H1 (cell line): Measurements from ENCODE around the gene BIK. TPM values are rescaled to one million over a fixed set of nuclear protein-coding genes. Genes with fewer than 3 reads are reported as not detected.

Source experiments
- CTCF ChIA-PET: fragments of 300-600 bp; sonication (Branson Sonifier 250); formaldehyde crosslinking; loops from one replicate; lab custom pipeline; 2021; ENCODE audit not compliant: partially characterized antibody; lab: Charles Lee
- POLR2A ChIA-PET: fragments of 300-600 bp; sonication (Branson Sonifier 250); formaldehyde crosslinking; loops from one replicate; lab custom pipeline; 2021; ENCODE audit warnings: inconsistent platforms; ENCODE audit not compliant: partially characterized antibody; lab: Charles Lee
- DNase-seq, 2 experiments: peaks; one replicate each; pipeline versions ENCODE4 v3.0.0 to v3.0.0-alpha.2; 2010 to 2022; ENCODE audit warnings: low spot score in 2 of 2, low read depth in 1 of 2, mixed read lengths in 1 of 2
- FAIRE-seq: peaks from 2 replicates; lab custom pipeline; 2011; peaks lifted over from hg19 to GRCh38; lab: Jason Lieb, UNC
- H2AFZ ChIP-seq: 2 replicates; pipeline ENCODE4 v1.8.1; 2012; ENCODE audit warnings: low read length, inconsistent platforms
- H2AK5ac ChIP-seq: 2 replicates; pipeline ENCODE4 v1.6.1; 2013; ENCODE audit warnings: low read depth, low read length
- H2BK120ac ChIP-seq: replicated peaks from 2 replicates; pipeline ENCODE3; 2013; ENCODE audit warnings: low read depth, low read length, inconsistent platforms
- H2BK12ac ChIP-seq: 2 replicates; pipeline ENCODE4 v1.6.1; 2013; ENCODE audit warnings: low read depth, low read length
- H2BK15ac ChIP-seq: 2 replicates; pipeline ENCODE4 v1.6.1; 2013; ENCODE audit warnings: low read length
- H2BK20ac ChIP-seq: 2 replicates; pipeline ENCODE4 v1.6.1; 2013; ENCODE audit warnings: low read length
- H2BK5ac ChIP-seq: 2 replicates; pipeline ENCODE4 v1.6.1; 2013; ENCODE audit warnings: low read depth, low read length
- H3K14ac ChIP-seq: 2 replicates; pipeline ENCODE4 v1.6.1; 2013; ENCODE audit warnings: inconsistent platforms; ENCODE audit not compliant: insufficient read length
- H3K18ac ChIP-seq: 2 replicates; pipeline ENCODE4 v1.6.1; 2013; ENCODE audit warnings: low read length; ENCODE audit errors: extremely low read depth
- H3K23ac ChIP-seq: 2 replicates; pipeline ENCODE4 v1.6.1; 2013; ENCODE audit warnings: inconsistent platforms; ENCODE audit not compliant: insufficient read length
- H3K23me2 ChIP-seq: 2 replicates; pipeline ENCODE4 v1.6.1; 2013; ENCODE audit warnings: low read depth, low read length
- H3K27ac ChIP-seq: 2 replicates; pipeline ENCODE4 v1.6.1; 2011; ENCODE audit warnings: low read depth, low read length, inconsistent platforms
- H3K27me3 ChIP-seq, 4 experiments: replicated peaks in 1 of 4; 1 replicate in 1 of 4; 2 replicates in 3 of 4; pipeline versions ENCODE4 v1.6.1 to v1.8.1; 2011 to 2013; ENCODE audit warnings: low read length in 3 of 4, mild to moderate bottlenecking in 3 of 4, inconsistent platforms in 2 of 4, mixed read lengths in 2 of 4, moderate library complexity in 1 of 4; ENCODE audit not compliant: control insufficient read depth in 3 of 4, insufficient read depth in 3 of 4; ENCODE audit errors: extremely low read depth in 1 of 4
- H3K36me3 ChIP-seq, 4 experiments: 2 replicates each; pipeline versions ENCODE4 v1.6.1 to v1.8.1; 2011 to 2013; ENCODE audit warnings: mild to moderate bottlenecking in 4 of 4, low read length in 3 of 4, moderate library complexity in 2 of 4, control low read depth in 1 of 4, inconsistent platforms in 1 of 4; ENCODE audit not compliant: insufficient read depth in 4 of 4, control insufficient read depth in 2 of 4
- H3K4ac ChIP-seq: replicated peaks from 2 replicates; pipeline ENCODE3; 2013; ENCODE audit warnings: low read length, low read depth, mixed read lengths, inconsistent platforms; ENCODE audit not compliant: insufficient read length
- H3K4me1 ChIP-seq, 4 experiments: replicated peaks in 1 of 4; 1 replicate in 1 of 4; 2 replicates in 3 of 4; pipeline versions ENCODE4 v1.6.1 to v1.8.1; 2011 to 2013; ENCODE audit warnings: low read length in 3 of 4, inconsistent platforms in 2 of 4, mixed read lengths in 1 of 4; ENCODE audit not compliant: insufficient read depth in 4 of 4, control insufficient read depth in 3 of 4
- H3K4me2 ChIP-seq, 2 experiments: 2 replicates each; pipeline versions ENCODE4 v1.6.1 to v1.8.1; 2011 to 2013; ENCODE audit warnings: low read depth in 2 of 2, low read length in 2 of 2, control low read depth in 1 of 2, inconsistent platforms in 1 of 2, mild to moderate bottlenecking in 1 of 2; ENCODE audit not compliant: insufficient read depth in 1 of 2
- H3K4me3 ChIP-seq, 4 experiments: fragments of 200-600, 300-600 bp in 1 of 4; sonication (generic), shearing (Covaris generic), sonication (Bioruptor Twin) in 1 of 4; 2 replicates each; pipeline versions ENCODE4 v1.5.1 to v1.8.1; 2011 to 2016; ENCODE audit warnings: low read length in 4 of 4, low read depth in 3 of 4, control low read depth in 2 of 4, inconsistent platforms in 2 of 4, mild to moderate bottlenecking in 2 of 4, mixed read lengths in 1 of 4, moderate library complexity in 1 of 4; ENCODE audit not compliant: insufficient read depth in 2 of 4; ENCODE audit errors: extremely low read depth in 1 of 4
- H3K56ac ChIP-seq: replicated peaks from 2 replicates; pipeline ENCODE3; 2013; ENCODE audit warnings: low read depth, mild to moderate bottlenecking, mixed read lengths, low read length, inconsistent platforms; ENCODE audit not compliant: insufficient read length
- H3K79me1 ChIP-seq: 2 replicates; pipeline ENCODE4 v1.6.1; 2013; ENCODE audit warnings: low read depth, low read length, control low read depth
- H3K79me2 ChIP-seq, 2 experiments: 2 replicates each; pipeline versions ENCODE4 v1.6.1 to v1.8.1; 2012 to 2013; ENCODE audit warnings: low read length in 2 of 2, mild to moderate bottlenecking in 2 of 2, inconsistent platforms in 1 of 2; ENCODE audit not compliant: insufficient read depth in 2 of 2, control insufficient read depth in 1 of 2
- H3K9ac ChIP-seq, 4 experiments: replicated peaks in 1 of 4; 1 replicate in 1 of 4; 2 replicates in 3 of 4; pipeline versions ENCODE4 v1.6.1 to v1.8.1; 2011 to 2013; ENCODE audit warnings: low read depth in 3 of 4, low read length in 3 of 4, control low read depth in 2 of 4, mild to moderate bottlenecking in 2 of 4, moderate library complexity in 2 of 4, inconsistent platforms in 1 of 4; ENCODE audit errors: extremely low read depth in 1 of 4
- H3K9me3 ChIP-seq, 2 experiments: 2 replicates each; pipeline versions ENCODE4 v1.6.1 to v1.8.1; 2012 to 2013; ENCODE audit warnings: mild to moderate bottlenecking in 2 of 2, moderate library complexity in 2 of 2, control low read depth in 1 of 2, inconsistent platforms in 1 of 2, low read depth in 1 of 2, low read length in 1 of 2, mixed read lengths in 1 of 2; ENCODE audit not compliant: insufficient read depth in 2 of 2
- H4K20me1 ChIP-seq, 2 experiments: replicated peaks in 1 of 2; 2 replicates each; pipeline versions ENCODE3 to v1.8.1; 2011 to 2013; ENCODE audit warnings: inconsistent platforms in 2 of 2, low read length in 2 of 2, mild to moderate bottlenecking in 1 of 2; ENCODE audit not compliant: insufficient read depth in 2 of 2, control insufficient read depth in 1 of 2
- H4K5ac ChIP-seq: 2 replicates; pipeline ENCODE4 v1.6.1; 2013; ENCODE audit warnings: low read length, low read depth, mixed read lengths, inconsistent platforms; ENCODE audit not compliant: insufficient read length
- H4K8ac ChIP-seq: 2 replicates; pipeline ENCODE4 v1.8.0; 2013; ENCODE audit warnings: mild to moderate bottlenecking, moderate library complexity, low read length, inconsistent platforms; ENCODE audit not compliant: insufficient read depth; ENCODE audit errors: extremely low read depth
- H4K91ac ChIP-seq: replicated peaks from 2 replicates; pipeline ENCODE3; 2013; ENCODE audit warnings: low read length, mixed read lengths, inconsistent platforms; ENCODE audit not compliant: insufficient read length
- ATF2 ChIP-seq: IDR thresholded peaks from 2 replicates; pipeline ENCODE4 v1.6.1; 2012; ENCODE audit warnings: low read length, inconsistent platforms
- BACH1 ChIP-seq: IDR thresholded peaks from 2 replicates; pipeline ENCODE4 v1.6.1; 2012; ENCODE audit warnings: low read length, improper control_type of control experiment
- E2F6 ChIP-seq: IDR thresholded peaks from 2 replicates; pipeline ENCODE4 v1.6.1; 2012; ENCODE audit warnings: inconsistent platforms
- KDM1A ChIP-seq: fragments of 200-600, 300-600 bp; sonication (generic); IDR thresholded peaks from 2 replicates; pipeline ENCODE4 v1.7.1; 2016; ENCODE audit warnings: mild to moderate bottlenecking, low read length, borderline replicate concordance
- POLR2AphosphoS5 ChIP-seq: IDR thresholded peaks from 2 replicates; pipeline ENCODE4 v1.6.1; 2011; ENCODE audit warnings: low read depth, low read length
- RXRA ChIP-seq: IDR thresholded peaks from 2 replicates; pipeline ENCODE4 v1.6.1; 2011; ENCODE audit warnings: low read depth, mild to moderate bottlenecking, low read length, moderate library complexity; ENCODE audit not compliant: insufficient read depth
- SIX5 ChIP-seq: IDR thresholded peaks from 2 replicates; pipeline ENCODE4 v1.6.1; 2011; ENCODE audit warnings: mild to moderate bottlenecking, low read depth, low read length
- SUZ12 ChIP-seq: fragments of 200-600 bp; sonication (generic); IDR thresholded peaks from 2 replicates; pipeline ENCODE4 v1.6.1; 2012; ENCODE audit warnings: mild to moderate bottlenecking, inconsistent platforms, low read length, moderate library complexity, mixed read lengths
- TAF1 ChIP-seq: IDR thresholded peaks from 2 replicates; pipeline ENCODE4 v1.6.1; 2011; ENCODE audit warnings: mild to moderate bottlenecking, low read depth, low read length
- WGBS, 2 experiments: shearing (Covaris generic) in 1 of 2; methylation state at CpG; one replicate each; pipeline versions ENCODE4 v1.1.6 to v1.1.7; 2013 to 2015; ENCODE audit warnings: low lambda C conversion rate in 2 of 2, mixed read lengths in 2 of 2, inconsistent platforms in 1 of 2, low coverage in 1 of 2, missing lambda C conversion rate in 1 of 2; ENCODE audit not compliant: insufficient replicate concordance in 2 of 2, insufficient coverage in 1 of 2, insufficient read length in 1 of 2; ENCODE audit errors: extremely low coverage in 1 of 2, missing lambda C conversion rate in 1 of 2; 5-methylcytosine and 5-hydroxymethylcytosine counted together
- polyA plus RNA-seq, 7 experiments: library from polyadenylated mRNA; depleted of rRNA in 3 of 7; stranded (reverse) in 5 of 7; unstranded in 2 of 7; fragments of >200 nt in 5 of 7; fragments of 200-250 nt in 2 of 7; gene quantifications; 1 replicate in 5 of 7; 2 replicates in 1 of 7; 4 replicates in 1 of 7; pipeline versions ENCODE4 v1.2.1 to v1.2.3, GENCODE V29; 2011 to 2013; ENCODE audit warnings: missing spikeins in 2 of 7, mixed read lengths in 2 of 7
- total RNA-seq: library from RNA; stranded (reverse); fragmentation: NEBNext Ultra II Directional; extraction: Animal tissue kit (Norgen Biotek cat#: 25700); gene quantifications from 2 replicates; pipeline ENCODE4 v1.2.1, GENCODE V29; 2021

The BIK gene
- total and polyA plus RNA-seq, 2 of the 8 experiments (the other 6 are each of a cell fraction or from before 2014, with no cell fraction given), result 3.3 to 5.5 TPM

GRCh38 chr22:43134553-43134952, 24.0 kb downstream of the BIK start:
- Histone ChIP-seq H3K4me2 (no peak overlapping the region), H2BK120ac (no peak overlapping the region), H3K14ac (no peak overlapping the region), H3K23me2 (no peaks in the 10 kb centered on the region), H3K27me3 (no peaks in the 10 kb centered on the region), H2BK5ac (no peak overlapping the region), H3K27ac (no peak overlapping the region), H2AK5ac (no peak overlapping the region), H4K20me1 (peaks cover 0 to 14% of the 10 kb centered on the region in 2 experiments), H4K5ac (no peak overlapping the region), H3K79me2 (no peaks in the 10 kb centered on the region), H2BK20ac (no peak overlapping the region), H3K4me3 (no peak overlapping the region), H3K9ac (no peak overlapping the region), H3K56ac (no peak overlapping the region), H3K4me1 (no peaks in the 10 kb centered on the region; a peak in 2 of 7 replicates), H3K4ac (no peak overlapping the region), H3K36me3 (peaks cover 6 to 56% (median 17%) of the 10 kb centered on the region in 4 experiments; a peak in 6 of 8 replicates), H3K18ac (no peak overlapping the region), H4K8ac (no peak overlapping the region), H4K91ac (no peak overlapping the region), H3K9me3 (no peaks in the 10 kb centered on the region), H2BK15ac (no peak overlapping the region), H2BK12ac (no peak overlapping the region), H2AFZ (no peak overlapping the region), H3K23ac (no peak overlapping the region), H3K79me1 (peaks cover 5% of the 10 kb centered on the region)
- FAIRE-seq (no peak), DNase-seq (no peak)
- ChIA-PET CTCF (interaction anchor here (1.1 to 2.6 kb wide), 5 partner anchors 8 to 56 kb away, joined by 3 to 10 read pairs (median 4); no protein-coding TSS in a partner anchor), POLR2A (interaction anchor here (1.5 kb wide), 1 partner anchor 32 kb away, joined by 3 read pairs; no protein-coding TSS in a partner anchor)
- WGBS, 2 experiments, result 95% methylated on average over 4 of the region's 4 CpGs; no CpG with 5 or more reads in 1 of the 2 experiments
- TF ChIP-seq E2F6 (no peak), BACH1 (no peak), TAF1 (no peak), SUZ12 (no peak), KDM1A (no peak), RXRA (no peak), SIX5 (no peak), ATF2 (no peak), POLR2AphosphoS5 (no peak)
